Endothelial cell of umbilical vein (primary cell): ENCODE measurements around the gene FUT8.

ENCODE experiments used
- EZH2 ChIP-seq: IDR thresholded peaks from 2 replicates; pipeline ENCODE4 v1.6.1; 2012; ENCODE audit warnings: borderline replicate concordance, low read depth, mild to moderate bottlenecking, moderate library complexity, low read length, inconsistent platforms; ENCODE audit not compliant: severe bottlenecking
- GATA2 ChIP-seq: IDR thresholded peaks from 2 replicates; pipeline ENCODE4 v1.7.0; 2011; ENCODE audit warnings: low read depth, mild to moderate bottlenecking, moderate library complexity, mixed read lengths, low read length; ENCODE audit not compliant: insufficient read length, insufficient read depth
- TF ChIP-seq, protein P1 (sequence below), 2 donors: IDR thresholded peaks; 1 replicate in 1 of 2; 2 replicates in 1 of 2; pipeline ENCODE4 v1.5.1; 2011; ENCODE audit warnings: low read length in 2 of 2, mild to moderate bottlenecking in 2 of 2, moderate library complexity in 2 of 2, control low read depth in 1 of 2, inconsistent platforms in 1 of 2, low read depth in 1 of 2; ENCODE audit not compliant: insufficient read depth in 1 of 2; ENCODE audit errors: extremely low read depth in 1 of 2
- TF ChIP-seq, protein P2 (sequence below): IDR thresholded peaks from 2 replicates; pipeline ENCODE4 v1.6.1; 2011; ENCODE audit not compliant: insufficient read depth, insufficient read length

GRCh38 chr14:65751510-65751909, 339.0 kb downstream of the FUT8 start:
- TF ChIP-seq, protein P1, sequence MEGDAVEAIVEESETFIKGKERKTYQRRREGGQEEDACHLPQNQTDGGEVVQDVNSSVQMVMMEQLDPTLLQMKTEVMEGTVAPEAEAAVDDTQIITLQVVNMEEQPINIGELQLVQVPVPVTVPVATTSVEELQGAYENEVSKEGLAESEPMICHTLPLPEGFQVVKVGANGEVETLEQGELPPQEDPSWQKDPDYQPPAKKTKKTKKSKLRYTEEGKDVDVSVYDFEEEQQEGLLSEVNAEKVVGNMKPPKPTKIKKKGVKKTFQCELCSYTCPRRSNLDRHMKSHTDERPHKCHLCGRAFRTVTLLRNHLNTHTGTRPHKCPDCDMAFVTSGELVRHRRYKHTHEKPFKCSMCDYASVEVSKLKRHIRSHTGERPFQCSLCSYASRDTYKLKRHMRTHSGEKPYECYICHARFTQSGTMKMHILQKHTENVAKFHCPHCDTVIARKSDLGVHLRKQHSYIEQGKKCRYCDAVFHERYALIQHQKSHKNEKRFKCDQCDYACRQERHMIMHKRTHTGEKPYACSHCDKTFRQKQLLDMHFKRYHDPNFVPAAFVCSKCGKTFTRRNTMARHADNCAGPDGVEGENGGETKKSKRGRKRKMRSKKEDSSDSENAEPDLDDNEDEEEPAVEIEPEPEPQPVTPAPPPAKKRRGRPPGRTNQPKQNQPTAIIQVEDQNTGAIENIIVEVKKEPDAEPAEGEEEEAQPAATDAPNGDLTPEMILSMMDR (IDR thresholded peaks at IDR 0.05; ENCODE audit: extremely low read depth in 1 of 2, insufficient read depth in 1 of 2, low read depth in 1 of 2, low read length in 2 of 2) = no peak
- TF ChIP-seq GATA2 = no peak
- TF ChIP-seq, protein P2, sequence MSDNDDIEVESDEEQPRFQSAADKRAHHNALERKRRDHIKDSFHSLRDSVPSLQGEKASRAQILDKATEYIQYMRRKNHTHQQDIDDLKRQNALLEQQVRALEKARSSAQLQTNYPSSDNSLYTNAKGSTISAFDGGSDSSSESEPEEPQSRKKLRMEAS = no peak
- no peak for TF ChIP-seq EZH2
